Measurements from ENCODE around the gene NFIL3. TPM values are rescaled to one million over a fixed set of nuclear protein-coding genes. Genes with fewer than 3 reads are reported as not detected.

Gene NFIL3
- total RNA-seq, 1 donor from 2014 or later: 54.1 TPM

- intact Hi-C loops (cut with micrococcal nuclease): loop anchor here (1.0 to 2.0 kb wide), 3 partner anchors 28 to 230 kb away; no protein-coding TSS in a partner anchor
These were observed 597 bp downstream of the NFIL3 start for GRCh38 chr9:91422758-91423711.

- intact Hi-C loops (cut with micrococcal nuclease): loop anchor here (1.0 to 2.0 kb wide), 3 partner anchors 27 to 229 kb away; no protein-coding TSS in a partner anchor
These were observed 1.5 kb downstream of the NFIL3 start for GRCh38 chr9:91421971-91422757.

- intact Hi-C loops (cut with micrococcal nuclease): no loop called here
These were observed 2.4 kb downstream of the NFIL3 start for GRCh38 chr9:91421128-91421765.

- intact Hi-C loops (cut with micrococcal nuclease): loop anchor here (1.0 kb wide), 1 partner anchor 256 kb away; no protein-coding TSS in a partner anchor
These were observed 3.0 kb downstream of the NFIL3 start for GRCh38 chr9:91420501-91421127.

- intact Hi-C loops (cut with micrococcal nuclease): loop anchor here (1.0 to 2.0 kb wide), 3 partner anchors 58 to 255 kb away; partner anchors contain the start of gene AUH
These were observed 4.1 kb downstream of the NFIL3 start for GRCh38 chr9:91419222-91420191.

- intact Hi-C loops (cut with micrococcal nuclease): loop anchor here (2.0 kb wide), 1 partner anchor 69 kb away; no protein-coding TSS in a partner anchor
These were observed 5.4 kb downstream of the NFIL3 start for GRCh38 chr9:91418215-91418610.

GRCh38 chr9:91417602-91418214 lies 5.9 kb downstream of the NFIL3 start:
- intact Hi-C loops (cut with micrococcal nuclease): loop anchor here (2.0 kb wide), 1 partner anchor 69 kb away; no protein-coding TSS in a partner anchor

- intact Hi-C loops (cut with micrococcal nuclease): no loop called here
These were observed 7.4 kb downstream of the NFIL3 start for GRCh38 chr9:91416096-91416712.

GRCh38 chr9:91415290-91415689 lies 8.3 kb downstream of the NFIL3 start:
- intact Hi-C loops (cut with micrococcal nuclease): no loop called here

- intact Hi-C loops (cut with micrococcal nuclease): no loop called here
These were observed 10.7 kb downstream of the NFIL3 start for GRCh38 chr9:91412941-91413340.

- intact Hi-C loops (cut with micrococcal nuclease): no loop called here
These were observed 12.4 kb downstream of the NFIL3 start for GRCh38 chr9:91411096-91411771.

GRCh38 chr9:91410161-91410560 lies 13.5 kb downstream of the NFIL3 start:
- intact Hi-C loops (cut with micrococcal nuclease): no loop called here

- intact Hi-C loops (cut with micrococcal nuclease): no loop called here
These were observed 15.2 kb downstream of the NFIL3 start for GRCh38 chr9:91408475-91408874.

GRCh38 chr9:91407580-91408318 lies 15.9 kb downstream of the NFIL3 start:
- intact Hi-C loops (cut with micrococcal nuclease): no loop called here

- intact Hi-C loops (cut with micrococcal nuclease): no loop called here
These were observed 18.1 kb downstream of the NFIL3 start for GRCh38 chr9:91405343-91406077.

GRCh38 chr9:91403665-91404543 lies 19.7 kb downstream of the NFIL3 start:
- intact Hi-C loops (cut with micrococcal nuclease): no loop called here

Data from T-helper 2 cell treated with Interferon-gamma antibody and Interleukin-4, amounts not matched to agents 100 ng/mL and 5 ng/mL, for 36 hours (primary cell).